ENCODE data around the gene HYAL3.

The HYAL3 gene

GRCh38 chr3:50323614-50324199 is 24.5 kb upstream of the HYAL3 start:
- H3K4me3 ChIP-seq (ENCODE audit: control insufficient read depth, low read depth, low read length) = no peak overlapping the region
- DNase-seq (ENCODE audit: low read depth) = no peak
- TF ChIP-seq, protein P1, sequence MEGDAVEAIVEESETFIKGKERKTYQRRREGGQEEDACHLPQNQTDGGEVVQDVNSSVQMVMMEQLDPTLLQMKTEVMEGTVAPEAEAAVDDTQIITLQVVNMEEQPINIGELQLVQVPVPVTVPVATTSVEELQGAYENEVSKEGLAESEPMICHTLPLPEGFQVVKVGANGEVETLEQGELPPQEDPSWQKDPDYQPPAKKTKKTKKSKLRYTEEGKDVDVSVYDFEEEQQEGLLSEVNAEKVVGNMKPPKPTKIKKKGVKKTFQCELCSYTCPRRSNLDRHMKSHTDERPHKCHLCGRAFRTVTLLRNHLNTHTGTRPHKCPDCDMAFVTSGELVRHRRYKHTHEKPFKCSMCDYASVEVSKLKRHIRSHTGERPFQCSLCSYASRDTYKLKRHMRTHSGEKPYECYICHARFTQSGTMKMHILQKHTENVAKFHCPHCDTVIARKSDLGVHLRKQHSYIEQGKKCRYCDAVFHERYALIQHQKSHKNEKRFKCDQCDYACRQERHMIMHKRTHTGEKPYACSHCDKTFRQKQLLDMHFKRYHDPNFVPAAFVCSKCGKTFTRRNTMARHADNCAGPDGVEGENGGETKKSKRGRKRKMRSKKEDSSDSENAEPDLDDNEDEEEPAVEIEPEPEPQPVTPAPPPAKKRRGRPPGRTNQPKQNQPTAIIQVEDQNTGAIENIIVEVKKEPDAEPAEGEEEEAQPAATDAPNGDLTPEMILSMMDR (IDR thresholded peaks at IDR 0.05; ENCODE audit: control insufficient read depth, insufficient read depth, low read depth, low read length, missing control alignments) = no peak

GRCh38 chr3:50323092-50323600 is 23.9 kb upstream of the HYAL3 start:
- TF ChIP-seq, protein P1 (IDR thresholded peaks at IDR 0.05; ENCODE audit: control insufficient read depth, insufficient read depth, low read depth, low read length, missing control alignments) = no peak
- no peak for DNase-seq (ENCODE audit: low read depth)
- no peak overlapping the region for H3K4me3 ChIP-seq (ENCODE audit: control insufficient read depth, low read depth, low read length)

GRCh38 chr3:50322386-50323091 is 23.3 kb upstream of the HYAL3 start, which contains the start of gene HYAL2:
TSS of gene HYAL2 (minus strand) at chr3:50322745. CDS start at chr3:50320489, 2,256 bp downstream.
- TF ChIP-seq, protein P1 (IDR thresholded peaks at IDR 0.05; ENCODE audit: control insufficient read depth, insufficient read depth, low read depth, low read length, missing control alignments) = no peak

GRCh38 chr3:50322115-50322385 is 22.8 kb upstream of the HYAL3 start:
- TF ChIP-seq, protein P1 (IDR thresholded peaks at IDR 0.05; ENCODE audit: control insufficient read depth, insufficient read depth, low read depth, low read length, missing control alignments) = no peak
- peak overlapping the region; percentile 61 for H3K4me3 ChIP-seq (ENCODE audit: control insufficient read depth, low read depth, low read length)
- DNase-seq (ENCODE audit: low read depth) = no peak

More at GRCh38 chr3:50322386-50323091, 23.3 kb upstream of the HYAL3 start, which contains the start of gene HYAL2:
- no peak for DNase-seq (ENCODE audit: low read depth)
- H3K4me3 ChIP-seq (ENCODE audit: control insufficient read depth, low read depth, low read length) = peak within 1 kb of the TSS; percentile 61

- TF ChIP-seq, protein P1 (IDR thresholded peaks at IDR 0.05; ENCODE audit: control insufficient read depth, insufficient read depth, low read depth, low read length, missing control alignments) = peak; percentile 34
- DNase-seq (ENCODE audit: low read depth) = no peak
- H3K4me3 ChIP-seq (ENCODE audit: control insufficient read depth, low read depth, low read length) = peak overlapping the region; percentile 61
Measured at GRCh38 chr3:50321336-50322114, 22.3 kb upstream of the HYAL3 start.

DNA sequence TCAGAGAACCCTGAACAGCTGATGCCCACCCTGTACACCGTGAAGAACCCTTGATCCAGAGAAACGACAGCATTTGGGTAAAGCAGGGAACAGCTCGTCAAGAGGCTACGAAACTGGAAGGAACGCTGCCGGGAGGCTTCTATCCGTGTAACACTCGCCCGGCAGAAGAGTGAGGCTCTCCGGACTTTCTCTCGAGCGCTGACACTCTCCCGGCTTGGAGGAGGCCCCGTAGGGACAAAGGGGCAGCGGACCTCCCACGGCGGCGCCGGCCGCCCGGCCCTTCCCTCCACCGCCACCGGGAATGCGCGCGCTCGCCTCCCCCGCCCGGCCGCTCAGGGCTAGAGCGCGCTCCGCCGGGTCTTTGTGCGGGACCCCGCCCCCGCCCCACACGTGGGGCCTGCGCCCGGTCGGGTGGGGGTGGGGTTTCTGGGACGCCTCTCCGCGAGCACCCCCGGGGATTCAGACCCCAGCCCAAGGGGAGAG is 21.7 kb upstream of the HYAL3 start:
- TF ChIP-seq, protein P1 (IDR thresholded peaks at IDR 0.05; ENCODE audit: control insufficient read depth, insufficient read depth, low read depth, low read length, missing control alignments) = no peak
- DNase-seq (ENCODE audit: low read depth) = no peak
- peak overlapping the region; percentile 61 for H3K4me3 ChIP-seq (ENCODE audit: control insufficient read depth, low read depth, low read length)

Measured in AG09309 (cell line).